ENCODE results near the gene SHLD1. TPM values are rescaled to one million over a fixed set of nuclear protein-coding genes. Genes with fewer than 3 reads are reported as not detected.
"Not testable (repeated sequence)": the region's sequence is repeated elsewhere in the genome, so short reads cannot be mapped to it uniquely, and the experiment has no call there.

The SHLD1 gene
- total RNA-seq, 1 donor from 2014 or later = 10.0 TPM

DNA sequence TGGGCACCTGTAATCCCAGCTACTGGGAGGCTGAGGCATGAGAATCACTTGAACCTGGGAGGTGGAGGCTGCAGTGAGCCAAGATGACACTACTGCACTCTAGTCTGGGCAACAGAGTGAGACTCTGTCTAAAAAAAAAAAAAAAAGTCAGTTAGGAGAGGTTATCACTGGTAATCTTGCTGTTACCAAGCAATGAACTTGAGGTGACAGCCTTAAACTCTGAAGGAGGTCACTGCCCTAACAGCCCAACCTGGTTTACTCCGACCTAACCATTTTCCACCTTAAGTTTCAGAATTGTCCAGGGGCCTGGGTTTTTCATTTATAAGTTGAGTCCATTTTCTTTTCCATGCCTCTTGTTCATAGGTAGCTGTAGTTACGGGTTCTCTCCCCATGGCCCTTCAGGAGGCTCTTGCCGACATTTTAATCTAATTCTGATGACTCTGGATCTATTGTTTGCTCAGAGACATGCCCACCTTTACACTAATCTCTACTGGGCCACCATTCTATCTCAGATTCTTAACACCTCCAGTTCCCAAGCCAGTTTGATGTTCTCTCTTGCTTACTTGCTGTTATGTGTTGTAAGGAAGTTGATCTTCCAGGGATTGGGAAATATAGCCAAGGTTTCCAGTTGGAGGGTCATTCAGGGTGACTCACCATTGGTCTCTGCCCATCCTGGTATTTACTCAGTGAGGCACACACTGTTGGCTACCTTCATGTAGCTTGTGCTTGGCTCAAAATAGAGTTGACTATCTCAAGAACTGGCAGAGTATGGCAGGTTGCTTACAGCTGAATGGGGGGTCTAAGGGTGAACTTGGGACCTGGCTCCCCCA, 29.1 kb downstream of the SHLD1 start:
- Mint-ChIP-seq H3K27ac (no peak overlapping the region), H3K36me3 (peaks cover 18% of the 10 kb centered on the region), H3K27me3 (ENCODE audit: low read depth) (no peaks in the 10 kb centered on the region), H3K4me1 (peaks cover 22% of the 10 kb centered on the region), H3K4me3 (no peak overlapping the region), H3K9me3 (no peaks in the 10 kb centered on the region)
- TF ChIP-seq, protein P1, sequence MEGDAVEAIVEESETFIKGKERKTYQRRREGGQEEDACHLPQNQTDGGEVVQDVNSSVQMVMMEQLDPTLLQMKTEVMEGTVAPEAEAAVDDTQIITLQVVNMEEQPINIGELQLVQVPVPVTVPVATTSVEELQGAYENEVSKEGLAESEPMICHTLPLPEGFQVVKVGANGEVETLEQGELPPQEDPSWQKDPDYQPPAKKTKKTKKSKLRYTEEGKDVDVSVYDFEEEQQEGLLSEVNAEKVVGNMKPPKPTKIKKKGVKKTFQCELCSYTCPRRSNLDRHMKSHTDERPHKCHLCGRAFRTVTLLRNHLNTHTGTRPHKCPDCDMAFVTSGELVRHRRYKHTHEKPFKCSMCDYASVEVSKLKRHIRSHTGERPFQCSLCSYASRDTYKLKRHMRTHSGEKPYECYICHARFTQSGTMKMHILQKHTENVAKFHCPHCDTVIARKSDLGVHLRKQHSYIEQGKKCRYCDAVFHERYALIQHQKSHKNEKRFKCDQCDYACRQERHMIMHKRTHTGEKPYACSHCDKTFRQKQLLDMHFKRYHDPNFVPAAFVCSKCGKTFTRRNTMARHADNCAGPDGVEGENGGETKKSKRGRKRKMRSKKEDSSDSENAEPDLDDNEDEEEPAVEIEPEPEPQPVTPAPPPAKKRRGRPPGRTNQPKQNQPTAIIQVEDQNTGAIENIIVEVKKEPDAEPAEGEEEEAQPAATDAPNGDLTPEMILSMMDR (IDR thresholded peaks at IDR 0.05; ENCODE audit: unreplicated experiment) = no peak
- DNase-seq (ENCODE audit: low spot score in 2 of 2, unreplicated experiment in 2 of 2) = no peak

DNA sequence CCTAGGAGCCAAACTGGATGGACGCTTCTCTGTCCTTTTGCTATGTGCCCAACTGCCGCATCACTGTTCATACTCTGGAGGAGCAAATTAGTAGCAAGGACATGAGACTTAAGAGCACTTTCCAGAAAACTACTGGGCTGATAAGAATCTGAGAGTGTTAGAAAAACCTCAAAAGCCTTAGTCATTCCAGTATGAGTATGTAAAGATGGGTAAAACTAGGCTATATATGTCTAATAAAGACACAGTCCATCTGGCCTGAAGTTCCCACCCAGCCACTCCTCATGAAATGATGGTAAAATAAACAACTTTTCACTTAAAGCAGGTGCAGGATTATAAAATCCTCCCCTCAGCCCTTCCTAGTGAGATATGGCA, 30.6 kb downstream of the SHLD1 start:
- H3K27ac Mint-ChIP-seq = peak overlapping the region; percentile 64
- no peaks in the 10 kb centered on the region for H3K9me3 Mint-ChIP-seq
- H3K4me1 Mint-ChIP-seq = peaks cover 28% of the 10 kb centered on the region
- peaks cover 19% of the 10 kb centered on the region for H3K36me3 Mint-ChIP-seq
- TF ChIP-seq, protein P1 (IDR thresholded peaks at IDR 0.05; ENCODE audit: unreplicated experiment) = no peak
- no peak overlapping the region for H3K4me3 Mint-ChIP-seq
- H3K27me3 Mint-ChIP-seq (ENCODE audit: low read depth) = no peaks in the 10 kb centered on the region
- no peak for DNase-seq (ENCODE audit: low spot score in 2 of 2, unreplicated experiment in 2 of 2)

GRCh38 chr20:5781367-5781766, 31.2 kb downstream of the SHLD1 start:
- peak overlapping the region; percentile 95 for H3K27ac Mint-ChIP-seq
- DNase-seq (ENCODE audit: low spot score in 2 of 2, unreplicated experiment in 2 of 2); H3K4me3 Mint-ChIP-seq: not testable (repeated sequence)

GRCh38 chr20:5781798-5782750, 31.9 kb downstream of the SHLD1 start:
- H3K27me3 Mint-ChIP-seq (ENCODE audit: low read depth) = no peaks in the 10 kb centered on the region
- H3K27ac Mint-ChIP-seq = peak overlapping the region; percentile 95
- no peak overlapping the region for H3K4me3 Mint-ChIP-seq
- H3K9me3 Mint-ChIP-seq = no peaks in the 10 kb centered on the region
- TF ChIP-seq, protein P1 (IDR thresholded peaks at IDR 0.05; ENCODE audit: unreplicated experiment) = no peak
- DNase-seq (ENCODE audit: low spot score in 2 of 2, unreplicated experiment in 2 of 2) = no peak
- H3K4me1 Mint-ChIP-seq = peaks cover 38% of the 10 kb centered on the region
- peaks cover 21% of the 10 kb centered on the region for H3K36me3 Mint-ChIP-seq

More at GRCh38 chr20:5781367-5781766, 31.2 kb downstream of the SHLD1 start:
- H3K9me3 Mint-ChIP-seq; H3K27me3 Mint-ChIP-seq (ENCODE audit: low read depth): not testable (repeated sequence)
- peaks cover 32% of the 10 kb centered on the region for H3K4me1 Mint-ChIP-seq
- peaks cover 19% of the 10 kb centered on the region for H3K36me3 Mint-ChIP-seq

GRCh38 chr20:5784735-5785134, 34.5 kb downstream of the SHLD1 start:
- H3K27ac Mint-ChIP-seq = peak overlapping the region; percentile 66
- no peaks in the 10 kb centered on the region for H3K27me3 Mint-ChIP-seq (ENCODE audit: low read depth)
- H3K36me3 Mint-ChIP-seq = peaks cover 15% of the 10 kb centered on the region
- TF ChIP-seq, protein P1 (IDR thresholded peaks at IDR 0.05; ENCODE audit: unreplicated experiment) = no peak
- H3K9me3 Mint-ChIP-seq = no peaks in the 10 kb centered on the region
- DNase-seq (ENCODE audit: low spot score in 2 of 2, unreplicated experiment in 2 of 2) = no peak
- H3K4me3 Mint-ChIP-seq = no peak overlapping the region
- H3K4me1 Mint-ChIP-seq = peaks cover 53% of the 10 kb centered on the region

- H3K36me3 Mint-ChIP-seq = peaks cover 15% of the 10 kb centered on the region
- no peaks in the 10 kb centered on the region for H3K9me3 Mint-ChIP-seq
- no peak overlapping the region for H3K27ac Mint-ChIP-seq
- H3K27me3 Mint-ChIP-seq (ENCODE audit: low read depth) = no peaks in the 10 kb centered on the region
- no peak for DNase-seq (ENCODE audit: low spot score in 2 of 2, unreplicated experiment in 2 of 2)
- TF ChIP-seq, protein P1 (IDR thresholded peaks at IDR 0.05; ENCODE audit: unreplicated experiment) = no peak
- peaks cover 54% of the 10 kb centered on the region for H3K4me1 Mint-ChIP-seq
- no peak overlapping the region for H3K4me3 Mint-ChIP-seq
These were observed 34.9 kb downstream of the SHLD1 start for GRCh38 chr20:5785146-5785545.

Measured in mesothelial cell of epicardium (in vitro differentiated cells).